Thoracic aorta (tissue), 2 donors: Measurements from ENCODE around the gene KLC1. TPM values are rescaled to one million over a fixed set of nuclear protein-coding genes. Genes with fewer than 3 reads are reported as not detected.

Experiments used
- ATAC-seq: fragments of 150-250 bp; one replicate; pipeline ENCODE4 v1.8.0; 2017; ENCODE audit warnings: low read depth; ENCODE audit not compliant: insufficient number of reproducible peaks, low FRiP score
- DNase-seq: peaks from one replicate; pipeline ENCODE4 v3.0.0-alpha.2; 2020; ENCODE audit warnings: low spot score
- H3K27ac ChIP-seq, 2 donors: fragments of 200-600 bp; sonication (generic); 1 replicate in 1 of 2; 2 replicates in 1 of 2; pipeline ENCODE4 v1.5.1; 2016; ENCODE audit warnings: mild to moderate bottlenecking in 2 of 2, moderate library complexity in 2 of 2
- H3K27me3 ChIP-seq: fragments of 200-600 bp; sonication (generic); replicated peaks from 2 replicates; pipeline ENCODE4 v1.6.0; 2016; ENCODE audit warnings: mild to moderate bottlenecking; ENCODE audit not compliant: insufficient read depth
- H3K36me3 ChIP-seq: fragments of 200-600 bp; sonication (generic); one replicate; pipeline ENCODE4 v1.5.1; 2016
- H3K4me1 ChIP-seq, 2 donors: fragments of 200-600 bp; sonication (generic); 1 replicate in 1 of 2; 2 replicates in 1 of 2; pipeline versions ENCODE4 v1.5.1 to v1.6.0; 2016; ENCODE audit warnings: low read depth in 2 of 2, mild to moderate bottlenecking in 1 of 2; ENCODE audit not compliant: control insufficient read depth in 1 of 2
- H3K4me3 ChIP-seq: fragments of 200-600 bp; sonication (generic); 2 replicates; pipeline ENCODE4 v1.5.1; 2016; ENCODE audit warnings: mild to moderate bottlenecking
- H3K9me3 ChIP-seq: fragments of 200-600 bp; sonication (generic); 2 replicates; pipeline ENCODE4 v1.5.1; 2016
- CTCF ChIP-seq: fragments of 200-600 bp; sonication (generic); IDR thresholded peaks from one replicate; pipeline ENCODE4 v1.5.1; 2019; ENCODE audit warnings: antibody characterized with exemption
- total RNA-seq, 2 donors: library from RNA; depleted of rRNA; stranded (reverse); fragments of >200 nt; gene quantifications; one replicate each; pipeline versions ENCODE4 v1.1.0 to v1.2.3, GENCODE V29; 2016

Gene KLC1
- total RNA-seq, 2 donors from 2014 or later = 545 to 588 TPM

- H3K4me1 ChIP-seq = peaks cover 20 to 65% of the 10 kb centered on the region in 2 donors
These were observed 81.9 kb downstream of the KLC1 start for GRCh38 chr14:103710771-103711377.

GRCh38 chr14:103711516-103712431, 82.8 kb downstream of the KLC1 start:
- Histone ChIP-seq H3K9me3 (no peaks in the 10 kb centered on the region), H3K4me1 (peaks cover 20 to 70% of the 10 kb centered on the region in 2 donors), H3K4me3 (peak overlapping the region; percentile 35), H3K36me3 (peaks cover 2% of the 10 kb centered on the region), H3K27me3 (no peaks in the 10 kb centered on the region), H3K27ac (peak overlapping the region; percentile 82)
- ATAC-seq = peak; percentile 9
- TF ChIP-seq CTCF = no peak
- no peak for DNase-seq

More at GRCh38 chr14:103710771-103711377, 81.9 kb downstream of the KLC1 start:
- Histone ChIP-seq H3K27ac (peak overlapping the region; percentile 82), H3K9me3 (no peaks in the 10 kb centered on the region), H3K4me3 (no peak overlapping the region), H3K36me3 (peaks cover 8% of the 10 kb centered on the region), H3K27me3 (no peaks in the 10 kb centered on the region)
- ATAC-seq (no peak), DNase-seq (no peak)
- TF ChIP-seq CTCF = no peak

- no peak for TF ChIP-seq CTCF
- no peaks in the 10 kb centered on the region for H3K9me3 ChIP-seq
- H3K36me3 ChIP-seq = no peaks in the 10 kb centered on the region
- no peak for ATAC-seq
- H3K4me3 ChIP-seq = no peak overlapping the region
- H3K27ac ChIP-seq = peak overlapping the region; percentile 82
- H3K27me3 ChIP-seq = no peaks in the 10 kb centered on the region
- H3K4me1 ChIP-seq = peaks cover 20 to 75% of the 10 kb centered on the region in 2 donors
- no peak for DNase-seq
These were observed 83.7 kb downstream of the KLC1 start for GRCh38 chr14:103712633-103713247.

- Histone ChIP-seq H3K9me3 (no peaks in the 10 kb centered on the region), H3K4me3 (no peak overlapping the region), H3K27ac (peak overlapping the region in 1 of 2 donors; percentile 82), H3K4me1 (peaks cover 17 to 75% of the 10 kb centered on the region in 2 donors), H3K27me3 (no peaks in the 10 kb centered on the region), H3K36me3 (no peaks in the 10 kb centered on the region)
- TF ChIP-seq CTCF = no peak
- ATAC-seq = no peak
- no peak for DNase-seq
These were observed 84.5 kb downstream of the KLC1 start for GRCh38 chr14:103713304-103714062.
